ENCODE measurements around the gene MYRF. TPM values are rescaled to one million over a fixed set of nuclear protein-coding genes. Genes with fewer than 3 reads are reported as not detected.

MYRF gene
- total and polyA plus RNA-seq, 2 donors (not counting 3 experiments of a cell fraction or from before 2014, with no cell fraction given): 0.82 to 0.98 TPM

DNA sequence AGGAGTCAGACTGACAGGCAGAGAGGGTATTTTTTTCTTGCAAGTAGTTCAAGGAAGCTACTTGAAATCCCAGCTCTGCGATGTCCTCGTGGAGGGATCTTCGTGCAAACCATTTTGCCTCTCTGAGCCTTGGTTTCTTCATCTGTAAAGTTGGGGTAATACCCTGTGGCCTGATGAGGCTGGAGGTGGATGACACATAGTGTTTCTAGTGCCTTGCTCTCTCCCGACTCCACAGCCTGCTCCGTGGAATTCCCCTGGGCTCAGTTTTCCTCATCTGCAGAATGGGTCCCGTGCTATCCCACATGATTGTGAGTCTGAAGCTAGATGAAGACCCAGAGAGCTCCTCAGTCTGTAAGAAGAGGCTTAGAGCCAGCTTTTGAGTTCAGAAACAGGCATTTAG is 39.6 kb upstream of the MYRF start:
- Histone ChIP-seq H2AFZ (ENCODE audit: low read depth, low read length) (no peak overlapping the region), H3K9me3 (replicated peaks; ENCODE audit: control insufficient read depth, insufficient read depth, low read length) (no peaks in the 10 kb centered on the region), H3K4me3 (replicated peaks in 1 of 3; ENCODE audit: insufficient read depth in 1 of 3, low read depth in 1 of 3, low read length in 3 of 3) (no peak overlapping the region), H3K36me3 (ENCODE audit: control insufficient read depth in 2 of 2, extremely low read depth in 1 of 2, insufficient read depth in 2 of 2, low read length in 2 of 2) (no peaks in the 10 kb centered on the region), H3K4me2 (ENCODE audit: insufficient read depth, low read length) (no peak overlapping the region), H3K9ac (replicated peaks; ENCODE audit: extremely low read depth, insufficient read depth, low read length) (no peak overlapping the region), H4K20me1 (replicated peaks; ENCODE audit: control insufficient read depth, extremely low read depth, insufficient read depth, low read length) (no peaks in the 10 kb centered on the region), H3K9me1 (replicated peaks; ENCODE audit: control insufficient read depth, extremely low read depth, insufficient read depth, low read length) (no peaks in the 10 kb centered on the region), H3K27ac (ENCODE audit: insufficient read depth, low read depth, low read length) (no peak overlapping the region), H3K27me3 (ENCODE audit: control insufficient read depth in 2 of 2, insufficient read depth in 2 of 2, low read length in 2 of 2) (no peaks in the 10 kb centered on the region), H3K79me2 (ENCODE audit: control insufficient read depth, insufficient read depth, low read length) (no peaks in the 10 kb centered on the region), H3K4me1 (ENCODE audit: control insufficient read depth, extremely low read depth, insufficient read depth, low read length) (peaks cover 16% of the 10 kb centered on the region)
- FAIRE-seq: no peak
- TF ChIP-seq POLR2A (IDR thresholded peaks at IDR 0.05; ENCODE audit: low read depth, low read length) (no peak), EZH2 (IDR thresholded peaks at IDR 0.05; ENCODE audit: borderline replicate concordance, low read depth, low read length, severe bottlenecking) (no peak), POLR2AphosphoS5 (IDR thresholded peaks at IDR 0.05; ENCODE audit: insufficient read depth, low read depth, low read length) (no peak), FOS (IDR thresholded peaks at IDR 0.05; ENCODE audit: borderline replicate concordance, insufficient read depth, low read length) (no peak), GATA2 (IDR thresholded peaks at IDR 0.05; ENCODE audit: insufficient read depth, insufficient read length, low read depth, low read length) (no peak), JUN (IDR thresholded peaks at IDR 0.05; ENCODE audit: borderline replicate concordance, insufficient read depth, insufficient read length, low read depth) (no peak), MYC (IDR thresholded peaks at IDR 0.05; ENCODE audit: low read depth, low read length) (no peak)
- TF ChIP-seq, protein P1, sequence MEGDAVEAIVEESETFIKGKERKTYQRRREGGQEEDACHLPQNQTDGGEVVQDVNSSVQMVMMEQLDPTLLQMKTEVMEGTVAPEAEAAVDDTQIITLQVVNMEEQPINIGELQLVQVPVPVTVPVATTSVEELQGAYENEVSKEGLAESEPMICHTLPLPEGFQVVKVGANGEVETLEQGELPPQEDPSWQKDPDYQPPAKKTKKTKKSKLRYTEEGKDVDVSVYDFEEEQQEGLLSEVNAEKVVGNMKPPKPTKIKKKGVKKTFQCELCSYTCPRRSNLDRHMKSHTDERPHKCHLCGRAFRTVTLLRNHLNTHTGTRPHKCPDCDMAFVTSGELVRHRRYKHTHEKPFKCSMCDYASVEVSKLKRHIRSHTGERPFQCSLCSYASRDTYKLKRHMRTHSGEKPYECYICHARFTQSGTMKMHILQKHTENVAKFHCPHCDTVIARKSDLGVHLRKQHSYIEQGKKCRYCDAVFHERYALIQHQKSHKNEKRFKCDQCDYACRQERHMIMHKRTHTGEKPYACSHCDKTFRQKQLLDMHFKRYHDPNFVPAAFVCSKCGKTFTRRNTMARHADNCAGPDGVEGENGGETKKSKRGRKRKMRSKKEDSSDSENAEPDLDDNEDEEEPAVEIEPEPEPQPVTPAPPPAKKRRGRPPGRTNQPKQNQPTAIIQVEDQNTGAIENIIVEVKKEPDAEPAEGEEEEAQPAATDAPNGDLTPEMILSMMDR (IDR thresholded peaks at IDR 0.05; ENCODE audit: extremely low read depth in 1 of 2, insufficient read depth in 1 of 2, low read depth in 1 of 2, low read length in 2 of 2): no peak
- TF ChIP-seq, protein P2, sequence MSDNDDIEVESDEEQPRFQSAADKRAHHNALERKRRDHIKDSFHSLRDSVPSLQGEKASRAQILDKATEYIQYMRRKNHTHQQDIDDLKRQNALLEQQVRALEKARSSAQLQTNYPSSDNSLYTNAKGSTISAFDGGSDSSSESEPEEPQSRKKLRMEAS (IDR thresholded peaks at IDR 0.05; ENCODE audit: insufficient read depth, insufficient read length): no peak
- ChIA-PET CTCF (interaction anchor here (0.9 kb wide), 1 partner anchor 74 kb away, joined by 3 read pairs; no protein-coding TSS in a partner anchor), POLR2A (no interaction called here)
- no TSS peak for BruUV-seq (replicated peaks)
- dilution Hi-C loops (cut with MboI; ENCODE audit: extremely low pct_ligation_motif_present, low sequenced_read_pairs) (no loop called here), intact Hi-C loops (cut with micrococcal nuclease) (no loop called here)
- DNase-seq (ENCODE audit: low read depth, low spot score): no peak
